Trophoblast cell (in vitro differentiated cells and primary cell): ENCODE results near the gene TH.
A peak's percentile ranks its signal among the peaks of the same experiment; 100 is the strongest.

Experiments used
- DNase-seq, 2 donors: peaks; one replicate each; pipeline ENCODE4 v3.0.0-alpha.2; 2016
- H2AFZ ChIP-seq: 2 replicates; pipeline ENCODE4 v1.6.1; 2013; ENCODE audit warnings: low read length, moderate library complexity, mild to moderate bottlenecking; ENCODE audit not compliant: insufficient read depth, poor library complexity
- H2AK5ac ChIP-seq: 2 replicates; pipeline ENCODE4 v1.6.1; 2013; ENCODE audit warnings: mild to moderate bottlenecking, low read length
- H2BK120ac ChIP-seq: 2 replicates; pipeline ENCODE4 v1.6.1; 2013; ENCODE audit warnings: low read length, mild to moderate bottlenecking, moderate library complexity; ENCODE audit not compliant: insufficient read depth, poor library complexity
- H2BK12ac ChIP-seq: 2 replicates; pipeline ENCODE4 v1.6.1; 2013; ENCODE audit warnings: mild to moderate bottlenecking, low read length, moderate library complexity
- H2BK5ac ChIP-seq: 2 replicates; pipeline ENCODE4 v1.6.1; 2013; ENCODE audit warnings: low read length, low read depth, moderate library complexity, mild to moderate bottlenecking; ENCODE audit not compliant: poor library complexity
- H3K14ac ChIP-seq: 2 replicates; pipeline ENCODE4 v1.6.1; 2013; ENCODE audit warnings: mild to moderate bottlenecking, low read length
- H3K18ac ChIP-seq: 2 replicates; pipeline ENCODE4 v1.6.1; 2013; ENCODE audit warnings: mild to moderate bottlenecking, low read length
- H3K23ac ChIP-seq: 2 replicates; pipeline ENCODE4 v1.6.1; 2013; ENCODE audit warnings: low read length
- H3K27ac ChIP-seq: 2 replicates; pipeline ENCODE4 v1.5.1; 2013; ENCODE audit warnings: low read depth, mild to moderate bottlenecking, inconsistent platforms, low read length, moderate library complexity
- H3K27me3 ChIP-seq: 2 replicates; pipeline ENCODE4 v1.6.1; 2013; ENCODE audit warnings: inconsistent platforms, mild to moderate bottlenecking, low read length, moderate library complexity; ENCODE audit not compliant: insufficient read depth
- H3K36me3 ChIP-seq, 2 experiments: 1 replicate in 1 of 2; 2 replicates in 1 of 2; pipeline ENCODE4 v1.6.1; 2013; ENCODE audit warnings: low read length in 2 of 2, mild to moderate bottlenecking in 2 of 2, moderate library complexity in 1 of 2; ENCODE audit not compliant: insufficient read depth in 2 of 2, control insufficient read depth in 1 of 2
- H3K4ac ChIP-seq: 2 replicates; pipeline ENCODE4 v1.6.1; 2013; ENCODE audit warnings: low read depth, mild to moderate bottlenecking, low read length, moderate library complexity
- H3K4me1 ChIP-seq, 2 experiments: 1 replicate in 1 of 2; 2 replicates in 1 of 2; pipeline ENCODE4 v1.6.1; 2013; ENCODE audit warnings: low read length in 2 of 2, mild to moderate bottlenecking in 2 of 2, moderate library complexity in 1 of 2; ENCODE audit not compliant: insufficient read depth in 2 of 2, control insufficient read depth in 1 of 2
- H3K4me2 ChIP-seq: 2 replicates; pipeline ENCODE4 v1.6.1; 2013; ENCODE audit warnings: inconsistent platforms, mild to moderate bottlenecking, low read length, moderate library complexity
- H3K4me3 ChIP-seq: 2 replicates; pipeline ENCODE4 v1.5.1; 2013; ENCODE audit warnings: mild to moderate bottlenecking, low read depth, low read length, inconsistent platforms
- H3K79me1 ChIP-seq: one replicate; pipeline ENCODE4 v1.6.1; 2013; ENCODE audit warnings: low read length
- H3K79me2 ChIP-seq: 2 replicates; pipeline ENCODE4 v1.6.1; 2013; ENCODE audit warnings: low read length, mild to moderate bottlenecking; ENCODE audit not compliant: control insufficient read depth, insufficient read depth, poor library complexity
- H3K9ac ChIP-seq: 2 replicates; pipeline ENCODE4 v1.6.1; 2013; ENCODE audit warnings: mild to moderate bottlenecking, low read length
- H3K9me3 ChIP-seq: 2 replicates; pipeline ENCODE4 v1.6.1; 2013; ENCODE audit warnings: low read depth, mild to moderate bottlenecking, control low read depth, inconsistent platforms, low read length; ENCODE audit not compliant: insufficient read depth
- H4K12ac ChIP-seq: 2 replicates; pipeline ENCODE4 v1.6.1; 2013; ENCODE audit warnings: low read depth, mild to moderate bottlenecking, low read length, moderate library complexity
- H4K8ac ChIP-seq: 2 replicates; pipeline ENCODE4 v1.6.1; 2013; ENCODE audit warnings: low read depth, mild to moderate bottlenecking, low read length, moderate library complexity
- H4K91ac ChIP-seq: one replicate; pipeline ENCODE4 v1.6.1; 2013; ENCODE audit warnings: low read depth, mild to moderate bottlenecking, low read length, moderate library complexity
- WGBS: extraction: QIAGEN DNeasy Blood & Tissue Kit; methylation state at CpG from one replicate; pipeline ENCODE4 v1.1.7; 2013; ENCODE audit warnings: missing lambda C conversion rate; ENCODE audit not compliant: insufficient read length, insufficient coverage; ENCODE audit errors: extremely low coverage; 5-methylcytosine and 5-hydroxymethylcytosine counted together

Gene TH

DNA sequence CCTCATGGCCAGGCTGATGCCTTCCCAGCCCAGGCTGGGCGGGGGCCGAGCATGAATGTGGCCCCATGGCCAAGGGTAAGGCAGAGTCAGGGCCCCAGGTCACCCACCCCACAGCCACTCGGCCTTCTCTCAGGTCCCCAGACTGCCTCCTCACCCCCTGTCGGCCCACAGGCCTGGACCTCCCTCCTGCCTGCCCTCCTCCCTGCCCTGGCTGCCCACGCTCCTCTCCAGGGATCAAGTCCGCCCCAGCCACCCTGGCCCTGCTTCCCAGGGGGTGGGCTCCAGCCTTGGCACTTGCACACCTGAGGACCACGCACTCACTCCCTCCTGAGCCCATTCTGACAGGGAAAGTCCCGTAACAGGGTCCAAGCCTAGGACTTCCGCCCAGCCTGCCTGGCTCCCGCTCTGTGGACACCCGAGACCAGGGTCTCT lies 37.8 kb upstream of the TH start:
- Histone ChIP-seq H3K14ac (no peak overlapping the region), H3K18ac (no peak overlapping the region), H3K9me3 (peaks cover 6% of the 10 kb centered on the region), H3K23ac (no peak overlapping the region), H2BK12ac (no peak overlapping the region), H4K91ac (peak overlapping the region; percentile 16), H3K27ac (no peak overlapping the region), H2BK120ac (no peak overlapping the region), H4K12ac (no peak overlapping the region), H3K27me3 (no peaks in the 10 kb centered on the region), H2BK5ac (no peak overlapping the region), H3K9ac (no peak overlapping the region), H4K8ac (no peak overlapping the region), H2AK5ac (peak overlapping the region; percentile 14), H3K36me3 (no peaks in the 10 kb centered on the region), H3K4me2 (no peak overlapping the region), H2AFZ (no peak overlapping the region), H3K79me2 (no peaks in the 10 kb centered on the region), H3K4me3 (no peak overlapping the region), H3K4me1 (peaks cover 19% of the 10 kb centered on the region in 2 experiments), H3K4ac (no peak overlapping the region), H3K79me1 (peaks cover 3% of the 10 kb centered on the region)
- no CpG with 5 or more reads among the region's 11 CpGs for WGBS
- no peak for DNase-seq

DNA sequence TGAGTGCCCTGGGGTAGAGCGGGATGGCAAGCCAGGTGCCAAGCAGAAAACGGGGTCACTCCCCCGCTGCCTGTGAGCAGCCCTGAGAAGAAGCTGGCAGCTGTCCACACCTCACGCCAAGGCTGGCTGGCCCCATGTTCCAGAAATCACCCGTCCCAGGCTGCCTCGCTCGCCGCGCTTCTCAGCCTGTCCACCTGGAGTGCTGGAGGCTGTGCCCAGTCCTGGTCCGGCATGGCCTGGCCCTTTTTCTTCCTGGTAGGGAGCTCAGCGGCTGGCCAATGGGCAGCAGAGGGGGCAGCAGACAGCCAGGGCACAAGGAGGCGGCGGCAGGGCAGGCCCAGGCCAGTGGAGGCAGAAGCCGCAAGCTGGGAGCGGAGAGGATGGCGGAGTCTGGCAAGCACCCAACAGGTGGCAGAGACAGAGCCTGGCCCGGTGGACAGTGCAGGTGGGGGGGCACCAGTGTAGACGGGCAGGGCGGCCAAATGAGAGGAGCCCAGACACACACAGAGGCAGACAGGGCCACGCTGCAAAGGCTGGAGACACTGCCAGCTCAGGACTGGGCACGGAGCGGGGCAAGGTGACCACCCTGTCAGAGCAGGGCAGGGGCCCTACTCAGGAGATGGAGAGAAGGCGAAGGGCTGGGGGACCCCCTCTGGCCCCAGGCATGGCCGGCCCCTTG lies 37.2 kb upstream of the TH start:
- no peak overlapping the region for H3K4ac ChIP-seq
- H3K14ac ChIP-seq: no peak overlapping the region
- WGBS: no CpG with 5 or more reads among the region's 24 CpGs
- H2AFZ ChIP-seq: no peak overlapping the region
- H2BK5ac ChIP-seq: no peak overlapping the region
- peak overlapping the region; percentile 35 for H2BK12ac ChIP-seq
- H2AK5ac ChIP-seq: peak overlapping the region; percentile 14
- no peak overlapping the region for H3K9ac ChIP-seq
- H4K91ac ChIP-seq: peak overlapping the region; percentile 59
- H4K8ac ChIP-seq: no peak overlapping the region
- H3K18ac ChIP-seq: peak overlapping the region; percentile 33
- H3K79me1 ChIP-seq: peaks cover 3% of the 10 kb centered on the region
- no peak overlapping the region for H2BK120ac ChIP-seq
- DNase-seq: peak; percentile 42 to 52
- H3K36me3 ChIP-seq: no peaks in the 10 kb centered on the region
- no peak overlapping the region for H3K4me3 ChIP-seq
- peaks cover 19 to 21% of the 10 kb centered on the region in 2 experiments for H3K4me1 ChIP-seq
- no peaks in the 10 kb centered on the region for H3K27me3 ChIP-seq
- no peak overlapping the region for H4K12ac ChIP-seq
- H3K9me3 ChIP-seq: peaks cover 6% of the 10 kb centered on the region
- no peak overlapping the region for H3K4me2 ChIP-seq
- H3K27ac ChIP-seq: no peak overlapping the region
- no peak overlapping the region for H3K23ac ChIP-seq
- no peaks in the 10 kb centered on the region for H3K79me2 ChIP-seq

- Histone ChIP-seq H3K9ac (no peak overlapping the region), H3K23ac (no peak overlapping the region), H2AK5ac (no peak overlapping the region), H3K4me1 (peaks cover 22 to 26% of the 10 kb centered on the region in 2 experiments), H3K4me3 (no peak overlapping the region), H2BK120ac (no peak overlapping the region), H4K12ac (no peak overlapping the region), H3K36me3 (no peaks in the 10 kb centered on the region), H2AFZ (no peak overlapping the region), H3K27me3 (no peaks in the 10 kb centered on the region), H2BK12ac (no peak overlapping the region), H4K8ac (no peak overlapping the region), H3K4ac (no peak overlapping the region), H3K14ac (no peak overlapping the region), H2BK5ac (no peak overlapping the region), H3K4me2 (no peak overlapping the region), H3K79me1 (peaks cover 3% of the 10 kb centered on the region), H3K79me2 (no peaks in the 10 kb centered on the region), H3K27ac (no peak overlapping the region), H3K18ac (peak overlapping the region; percentile 14), H3K9me3 (peaks cover 6% of the 10 kb centered on the region), H4K91ac (no peak overlapping the region)
- WGBS: no CpG with 5 or more reads among the region's 24 CpGs
- peak; percentile 99 for DNase-seq
These were observed 36.4 kb upstream of the TH start for GRCh38 chr11:2207773-2208621.

GRCh38 chr11:2207212-2207611 lies 35.6 kb upstream of the TH start:
- Histone ChIP-seq H3K23ac (no peak overlapping the region), H3K4me3 (no peak overlapping the region), H3K27me3 (no peaks in the 10 kb centered on the region), H3K27ac (no peak overlapping the region), H2BK120ac (no peak overlapping the region), H2BK5ac (no peak overlapping the region), H3K4me1 (peaks cover 28 to 31% of the 10 kb centered on the region in 2 experiments), H4K91ac (no peak overlapping the region), H2BK12ac (no peak overlapping the region), H3K14ac (no peak overlapping the region), H3K79me2 (no peaks in the 10 kb centered on the region), H4K8ac (no peak overlapping the region), H3K4me2 (no peak overlapping the region), H3K9ac (no peak overlapping the region), H2AK5ac (no peak overlapping the region), H2AFZ (no peak overlapping the region), H3K18ac (no peak overlapping the region), H3K36me3 (no peaks in the 10 kb centered on the region), H3K4ac (no peak overlapping the region), H3K79me1 (peaks cover 3% of the 10 kb centered on the region), H3K9me3 (peaks cover 6% of the 10 kb centered on the region), H4K12ac (no peak overlapping the region)
- DNase-seq: no peak
- no CpG with 5 or more reads among the region's 11 CpGs for WGBS
